ENCODE measurements around the gene ABRACL.
"Not testable (repeated sequence)": the region's sequence is repeated elsewhere in the genome, so short reads cannot be mapped to it uniquely, and the experiment has no call there.

ABRACL gene

GRCh38 chr6:139037490-139037889 is 8.9 kb downstream of the ABRACL start:
- Histone ChIP-seq H2AFZ (no peak overlapping the region), H3K79me2 (no peaks in the 10 kb centered on the region), H3K4me3 (ENCODE audit: low read depth, low read length) (no peak overlapping the region), H3K27me3 (ENCODE audit: control insufficient read depth, insufficient read depth, low read length) (no peaks in the 10 kb centered on the region), H3K9me3 (ENCODE audit: control insufficient read depth, low read length) (no peaks in the 10 kb centered on the region), H3K36me3 (ENCODE audit: control insufficient read depth, insufficient read depth, low read length) (no peaks in the 10 kb centered on the region), H3K9ac (no peak overlapping the region), H3K4me2 (ENCODE audit: low read length) (no peak overlapping the region), H3K27ac (no peak overlapping the region), H3K4me1 (no peaks in the 10 kb centered on the region)
- TF ChIP-seq CTCF (IDR thresholded peaks at IDR 0.05): no peak

- Histone ChIP-seq H3K4me1 (no peaks in the 10 kb centered on the region), H3K27ac (no peak overlapping the region), H3K4me2 (ENCODE audit: low read length) (no peak overlapping the region), H3K4me3 (ENCODE audit: low read depth, low read length) (no peak overlapping the region), H3K9me3 (ENCODE audit: control insufficient read depth, low read length) (no peaks in the 10 kb centered on the region), H3K36me3 (ENCODE audit: control insufficient read depth, insufficient read depth, low read length) (no peaks in the 10 kb centered on the region), H3K27me3 (ENCODE audit: control insufficient read depth, insufficient read depth, low read length) (no peaks in the 10 kb centered on the region), H3K79me2 (no peaks in the 10 kb centered on the region), H2AFZ (no peak overlapping the region), H3K9ac (no peak overlapping the region)
- no peak for TF ChIP-seq CTCF (IDR thresholded peaks at IDR 0.05)
Observed at GRCh38 chr6:139044250-139044649, 15.7 kb downstream of the ABRACL start.

GRCh38 chr6:139047677-139048076 is 19.1 kb downstream of the ABRACL start:
- Histone ChIP-seq H3K4me3 (ENCODE audit: low read depth, low read length) (no peak overlapping the region), H3K27me3 (ENCODE audit: control insufficient read depth, insufficient read depth, low read length) (no peaks in the 10 kb centered on the region)

GRCh38 chr6:139048912-139049311 is 20.4 kb downstream of the ABRACL start:
- H3K79me2 ChIP-seq; H3K4me1 ChIP-seq; H3K27ac ChIP-seq; H3K9me3 ChIP-seq (ENCODE audit: control insufficient read depth, low read length); H3K9ac ChIP-seq; H3K27me3 ChIP-seq (ENCODE audit: control insufficient read depth, insufficient read depth, low read length); H3K4me3 ChIP-seq (ENCODE audit: low read depth, low read length); H3K36me3 ChIP-seq (ENCODE audit: control insufficient read depth, insufficient read depth, low read length); H3K4me2 ChIP-seq (ENCODE audit: low read length); H2AFZ ChIP-seq: not testable (repeated sequence)

More at GRCh38 chr6:139047677-139048076, 19.1 kb downstream of the ABRACL start:
- Histone ChIP-seq H3K4me1 (no peaks in the 10 kb centered on the region), H2AFZ (no peak overlapping the region), H3K79me2 (no peaks in the 10 kb centered on the region), H3K9ac (no peak overlapping the region), H3K27ac (no peak overlapping the region), H3K9me3 (ENCODE audit: control insufficient read depth, low read length) (no peaks in the 10 kb centered on the region), H3K4me2 (ENCODE audit: low read length) (no peak overlapping the region), H3K36me3 (ENCODE audit: control insufficient read depth, insufficient read depth, low read length) (no peaks in the 10 kb centered on the region)
- no peak for TF ChIP-seq CTCF (IDR thresholded peaks at IDR 0.05)

- H3K36me3 ChIP-seq (ENCODE audit: control insufficient read depth, insufficient read depth, low read length); H3K79me2 ChIP-seq; H3K27ac ChIP-seq; H3K4me1 ChIP-seq; H2AFZ ChIP-seq; H3K9me3 ChIP-seq (ENCODE audit: control insufficient read depth, low read length); H3K4me3 ChIP-seq (ENCODE audit: low read depth, low read length); H3K9ac ChIP-seq; H3K27me3 ChIP-seq (ENCODE audit: control insufficient read depth, insufficient read depth, low read length); H3K4me2 ChIP-seq (ENCODE audit: low read length): not testable (repeated sequence)
Observed at GRCh38 chr6:139050131-139050769, 21.7 kb downstream of the ABRACL start.

- no peak overlapping the region for H3K9ac ChIP-seq
- TF ChIP-seq CTCF (IDR thresholded peaks at IDR 0.05): no peak
- no peak overlapping the region for H3K27ac ChIP-seq
Observed at GRCh38 chr6:139050770-139051313, 22.3 kb downstream of the ABRACL start.

More at GRCh38 chr6:139050770-139051313, 22.3 kb downstream of the ABRACL start:
- Histone ChIP-seq H2AFZ (no peak overlapping the region), H3K4me2 (ENCODE audit: low read length) (no peak overlapping the region), H3K36me3 (ENCODE audit: control insufficient read depth, insufficient read depth, low read length) (no peaks in the 10 kb centered on the region), H3K4me1 (no peaks in the 10 kb centered on the region), H3K4me3 (ENCODE audit: low read depth, low read length) (no peak overlapping the region), H3K9me3 (ENCODE audit: control insufficient read depth, low read length) (no peaks in the 10 kb centered on the region), H3K79me2 (no peaks in the 10 kb centered on the region), H3K27me3 (ENCODE audit: control insufficient read depth, insufficient read depth, low read length) (no peaks in the 10 kb centered on the region)
